Keratinocyte (primary cell): Measurements from ENCODE around the gene IRAK2. TPM values are rescaled to one million over a fixed set of nuclear protein-coding genes. Genes with fewer than 3 reads are reported as not detected.

Experiments used
- DNase-seq: peaks from one replicate; pipeline ENCODE4 v3.0.0-alpha.2; 2011; ENCODE audit warnings: low read depth, missing footprints, low spot score
- FAIRE-seq: peaks from 2 replicates; lab custom pipeline; 2011; peaks lifted over from hg19 to GRCh38; lab: Jason Lieb, UNC
- H2AFZ ChIP-seq: 2 replicates; pipeline ENCODE4 v1.6.0; 2012; ENCODE audit warnings: low read length, control low read depth, inconsistent platforms; ENCODE audit not compliant: control insufficient read depth
- H3K27ac ChIP-seq: 2 replicates; pipeline ENCODE4 v1.5.1; 2011; ENCODE audit warnings: low read length; ENCODE audit not compliant: control insufficient read depth, insufficient read depth
- H3K27me3 ChIP-seq: 3 replicates; pipeline ENCODE4 v1.6.0; 2011; ENCODE audit warnings: low read length; ENCODE audit not compliant: control insufficient read depth, insufficient read depth; ENCODE audit errors: extremely low read depth
- H3K36me3 ChIP-seq, 2 experiments: 2 replicates in 1 of 2; 3 replicates in 1 of 2; pipeline ENCODE4 v1.5.1; 2011; ENCODE audit warnings: low read length in 2 of 2, mild to moderate bottlenecking in 1 of 2; ENCODE audit not compliant: control insufficient read depth in 2 of 2, insufficient read depth in 2 of 2; ENCODE audit errors: extremely low read depth in 1 of 2
- H3K4me1 ChIP-seq: 3 replicates; pipeline ENCODE4 v1.5.1; 2011; ENCODE audit warnings: low read length; ENCODE audit not compliant: control insufficient read depth, insufficient read depth; ENCODE audit errors: extremely low read depth
- H3K4me2 ChIP-seq: 3 replicates; pipeline ENCODE4 v1.6.0; 2011; ENCODE audit warnings: low read depth, low read length; ENCODE audit not compliant: control insufficient read depth, insufficient read depth; ENCODE audit errors: extremely low read depth
- H3K4me3 ChIP-seq, 3 experiments: fragments of 200-600 bp in 1 of 3; sonication (generic) in 1 of 3; 2 replicates in 2 of 3; 3 replicates in 1 of 3; pipeline ENCODE4 v1.5.1; 2011 to 2016; ENCODE audit warnings: low read length in 3 of 3, mild to moderate bottlenecking in 3 of 3, control low read depth in 2 of 3, inconsistent platforms in 1 of 3, low read depth in 1 of 3, mixed read lengths in 1 of 3, mixed run types in 1 of 3, moderate library complexity in 1 of 3; ENCODE audit not compliant: control insufficient read depth in 2 of 3, insufficient read depth in 2 of 3; ENCODE audit errors: extremely low read depth in 1 of 3
- H3K79me2 ChIP-seq: 2 replicates; pipeline ENCODE4 v1.6.0; 2012; ENCODE audit warnings: low read length; ENCODE audit not compliant: control insufficient read depth, insufficient read depth
- H3K9ac ChIP-seq: 3 replicates; pipeline ENCODE4 v1.6.0; 2011; ENCODE audit warnings: low read length; ENCODE audit not compliant: control insufficient read depth, insufficient read depth; ENCODE audit errors: extremely low read depth
- H3K9me1 ChIP-seq: 3 replicates; pipeline ENCODE4 v1.6.0; 2011; ENCODE audit warnings: low read length; ENCODE audit not compliant: control insufficient read depth, insufficient read depth; ENCODE audit errors: extremely low read depth
- H3K9me3 ChIP-seq: 2 replicates; pipeline ENCODE4 v1.5.1; 2012; ENCODE audit warnings: low read depth, low read length; ENCODE audit not compliant: control insufficient read depth
- H4K20me1 ChIP-seq: 3 replicates; pipeline ENCODE4 v1.6.0; 2011; ENCODE audit warnings: low read length; ENCODE audit not compliant: control insufficient read depth, insufficient read depth; ENCODE audit errors: extremely low read depth
- CTCF ChIP-seq, 3 experiments: IDR thresholded peaks in 1 of 3; conservative IDR thresholded peaks in 1 of 3; optimal IDR thresholded peaks in 1 of 3; 2 replicates in 2 of 3; 3 replicates in 1 of 3; pipeline versions ENCODE3 to v1.5.1; 2011; ENCODE audit warnings: low read length in 3 of 3, mild to moderate bottlenecking in 3 of 3, moderate library complexity in 2 of 3, control low read depth in 1 of 3, inconsistent platforms in 1 of 3; ENCODE audit not compliant: insufficient read depth in 2 of 3; ENCODE audit errors: extremely low read depth in 1 of 3
- EZH2 ChIP-seq: IDR thresholded peaks from one replicate; pipeline ENCODE4 v1.6.1; 2012; ENCODE audit warnings: inconsistent platforms, mild to moderate bottlenecking, low read length, moderate library complexity
- dilution Hi-C: fragments of 300-500 bp; cut with MboI; formaldehyde crosslinking; loops from one replicate; pipeline ENCODE4 v1.7.0; 2020; ENCODE audit warnings: low sequenced_read_pairs; ENCODE audit not compliant: extremely low pct_ligation_motif_present
- polyA plus RNA-seq, 5 experiments: library from polyadenylated mRNA; depleted of rRNA in 3 of 5; stranded (reverse) in 3 of 5; stranded (forward) in 1 of 5; unstranded in 1 of 5; fragments of >200 nt; gene quantifications; 1 replicate in 1 of 5; 2 replicates in 3 of 5; 3 replicates in 1 of 5; pipeline versions ENCODE4 v1.2.1 to v1.2.3, GENCODE V29; 2011 to 2012; ENCODE audit warnings: missing spikeins in 2 of 5, low read depth in 1 of 5, low replicate concordance in 1 of 5

IRAK2 gene
- polyA plus RNA-seq, 1 donor (not counting 4 experiments of a cell fraction or from before 2014, with no cell fraction given): 3.5 TPM

DNA sequence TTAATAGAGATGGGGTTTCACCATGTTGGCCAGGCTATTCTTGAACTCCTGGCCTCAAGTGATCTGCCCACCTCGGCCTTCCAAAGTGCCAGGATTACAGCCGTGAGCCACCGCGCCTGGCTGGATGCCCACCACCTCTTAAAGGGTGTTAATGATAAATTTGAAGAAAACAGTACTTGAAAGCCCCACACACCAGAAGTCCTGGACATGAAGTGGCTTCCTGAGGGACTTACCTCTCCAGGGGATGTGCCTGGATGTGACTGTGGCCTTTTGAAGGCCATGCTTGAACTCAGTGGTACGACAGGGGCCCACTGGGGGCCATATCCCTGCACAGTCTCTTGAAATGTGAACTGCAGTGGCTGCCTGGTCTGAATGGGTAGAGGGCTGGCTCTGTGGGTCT is 18.2 kb downstream of the IRAK2 start:
- Histone ChIP-seq H3K9ac (no peak overlapping the region), H3K4me1 (peaks cover 14% of the 10 kb centered on the region), H3K4me3 (no peak overlapping the region), H3K9me3 (no peaks in the 10 kb centered on the region), H4K20me1 (no peaks in the 10 kb centered on the region), H3K36me3 (no peaks in the 10 kb centered on the region), H3K4me2 (no peak overlapping the region), H3K9me1 (no peaks in the 10 kb centered on the region), H3K27me3 (no peaks in the 10 kb centered on the region), H3K79me2 (no peaks in the 10 kb centered on the region), H3K27ac (no peak overlapping the region), H2AFZ (no peak overlapping the region)
- no peak for DNase-seq
- dilution Hi-C loops: no loop called here
- TF ChIP-seq CTCF (optimal IDR thresholded peaks at IDR 0.05 in 1 of 3, IDR thresholded peaks at IDR 0.05 in 1 of 3, conservative IDR thresholded peaks at IDR 0.05 in 1 of 3; ENCODE audit: extremely low read depth in 1 of 3, insufficient read depth in 2 of 3, low read length in 3 of 3) (no peak), EZH2 (no peak)
- no peak for FAIRE-seq

DNA sequence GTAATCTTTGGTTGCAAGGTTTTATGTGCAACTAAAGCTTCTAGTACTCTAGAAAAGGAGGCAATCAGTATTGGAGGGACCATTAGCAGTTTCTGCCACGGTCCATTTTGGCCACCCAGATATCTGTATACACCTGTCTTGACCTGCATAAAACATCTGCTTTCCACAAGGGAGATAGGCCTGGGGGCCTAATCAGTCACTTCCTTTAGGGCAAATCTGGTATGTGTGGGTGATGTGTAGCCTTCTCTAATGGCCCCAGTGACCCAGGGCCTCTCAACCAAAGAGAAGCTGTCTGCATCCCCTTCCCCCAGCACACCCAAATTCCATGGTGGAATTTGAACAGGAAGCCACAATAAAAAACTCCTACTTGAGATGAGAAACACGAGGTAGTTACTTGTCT is 19.5 kb downstream of the IRAK2 start:
- Histone ChIP-seq H3K9me1 (no peaks in the 10 kb centered on the region), H3K9me3 (no peaks in the 10 kb centered on the region), H2AFZ (no peak overlapping the region), H3K9ac (no peak overlapping the region), H3K27me3 (no peaks in the 10 kb centered on the region), H4K20me1 (no peaks in the 10 kb centered on the region), H3K4me2 (peak overlapping the region; percentile 17), H3K27ac (no peak overlapping the region), H3K79me2 (no peaks in the 10 kb centered on the region), H3K4me3 (no peak overlapping the region), H3K4me1 (peaks cover 19% of the 10 kb centered on the region), H3K36me3 (no peaks in the 10 kb centered on the region)
- TF ChIP-seq CTCF (optimal IDR thresholded peaks at IDR 0.05 in 1 of 3, IDR thresholded peaks at IDR 0.05 in 1 of 3, conservative IDR thresholded peaks at IDR 0.05 in 1 of 3; ENCODE audit: extremely low read depth in 1 of 3, insufficient read depth in 2 of 3, low read length in 3 of 3) (no peak), EZH2 (no peak)
- FAIRE-seq (peak; percentile 78), DNase-seq (no peak)
- dilution Hi-C loops: no loop called here
